ENCODE results near the gene ACAA1. TPM values are rescaled to one million over a fixed set of nuclear protein-coding genes. Genes with fewer than 3 reads are reported as not detected.

ACAA1 gene
- polyA plus RNA-seq (2013, experiment 1 of 2): 16.5 TPM
- 16.7 TPM for polyA plus RNA-seq (2013, experiment 2 of 2)

- Histone ChIP-seq H4K5ac (ENCODE audit: low read length) (no peak within 1 kb of the TSS), H3K4me3 (ENCODE audit: low read length) (peak within 1 kb of the TSS; percentile 90), H2BK15ac (replicated peaks; ENCODE audit: low read depth) (no peak within 1 kb of the TSS), H3K79me1 (ENCODE audit: low read length) (peaks cover 10% of the 10 kb centered on the region), H3K27me3 (ENCODE audit: insufficient read depth, low read length, poor library complexity) (no peaks in the 10 kb centered on the region), H2BK120ac (ENCODE audit: low read depth, low read length) (no peak within 1 kb of the TSS), H3K4me1 (ENCODE audit: control insufficient read depth, low read depth, low read length) (peaks cover 8% of the 10 kb centered on the region), H2BK5ac (ENCODE audit: low read length) (no peak within 1 kb of the TSS), H3K18ac (ENCODE audit: low read length) (peak within 1 kb of the TSS; percentile 70), H3K4me2 (ENCODE audit: low read length) (peak within 1 kb of the TSS; percentile 83), H3K56ac (ENCODE audit: low read length) (peak within 1 kb of the TSS; percentile 97), H3K9ac (ENCODE audit: low read length) (peak within 1 kb of the TSS; percentile 95), H3K36me3 (ENCODE audit: control insufficient read depth, insufficient read depth, low read length) (peaks cover 2% of the 10 kb centered on the region), H2AK5ac (ENCODE audit: low read length) (peak within 1 kb of the TSS; percentile 20), H3K4ac (ENCODE audit: low read depth, low read length) (peak within 1 kb of the TSS; percentile 38), H3K23ac (ENCODE audit: low read length) (peak within 1 kb of the TSS; percentile 36), H3K79me2 (ENCODE audit: control insufficient read depth, insufficient read depth, low read length) (peaks cover 7% of the 10 kb centered on the region), H3K27ac (ENCODE audit: low read depth, low read length) (peak within 1 kb of the TSS; percentile 87), H4K8ac (ENCODE audit: low read depth, low read length) (no peak within 1 kb of the TSS)
- WGBS (ENCODE audit: extremely low coverage, insufficient coverage, low lambda C conversion rate): no CpG with 5 or more reads among the region's 66 CpGs
- peak; percentile 100 for DNase-seq
Measured at GRCh38 chr3:38136777-38137614, at the start of gene ACAA1. TSS of gene ACAA1 (minus strand) at chr3:38137127. CDS start at chr3:38137035, 92 bp downstream.

DNA sequence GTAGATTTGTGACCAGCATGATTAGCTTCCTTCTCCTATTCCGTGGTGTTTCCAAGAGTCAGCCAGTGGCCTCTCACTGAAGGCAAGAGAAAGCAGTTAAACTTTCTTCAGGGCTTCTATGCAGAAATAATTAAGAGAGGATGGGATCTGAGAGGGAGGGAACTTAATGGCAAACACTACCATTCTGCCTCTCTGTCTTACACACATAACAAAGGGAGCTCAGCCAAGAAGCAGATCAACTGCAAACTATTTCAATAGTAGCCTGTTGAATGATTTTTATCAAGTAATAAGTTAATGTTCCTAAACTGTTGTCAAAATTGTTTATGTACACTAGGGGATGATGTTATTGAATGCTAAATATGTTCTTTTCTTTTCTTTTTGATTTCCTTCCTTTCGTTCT, 40.3 kb upstream of the ACAA1 start:
- no peak overlapping the region for H3K18ac ChIP-seq (ENCODE audit: low read length)
- no peaks in the 10 kb centered on the region for H3K27me3 ChIP-seq (ENCODE audit: insufficient read depth, low read length, poor library complexity)
- H3K79me1 ChIP-seq (ENCODE audit: low read length): peaks cover 19% of the 10 kb centered on the region
- H3K79me2 ChIP-seq (ENCODE audit: control insufficient read depth, insufficient read depth, low read length): peaks cover 32% of the 10 kb centered on the region
- no peak overlapping the region for H2BK120ac ChIP-seq (ENCODE audit: low read depth, low read length)
- no peak for DNase-seq
- H3K4me3 ChIP-seq (ENCODE audit: low read length): no peak overlapping the region
- no peak overlapping the region for H3K9ac ChIP-seq (ENCODE audit: low read length)
- H3K23ac ChIP-seq (ENCODE audit: low read length): no peak overlapping the region
- no peak overlapping the region for H3K27ac ChIP-seq (ENCODE audit: low read depth, low read length)
- H3K4me1 ChIP-seq (ENCODE audit: control insufficient read depth, low read depth, low read length): peaks cover 4% of the 10 kb centered on the region
- H2BK5ac ChIP-seq (ENCODE audit: low read length): no peak overlapping the region
- no CpG with 5 or more reads among the region's 2 CpGs for WGBS (ENCODE audit: extremely low coverage, insufficient coverage, low lambda C conversion rate)
- no peak overlapping the region for H3K4me2 ChIP-seq (ENCODE audit: low read length)
- H4K8ac ChIP-seq (ENCODE audit: low read depth, low read length): no peak overlapping the region
- no peak overlapping the region for H3K4ac ChIP-seq (ENCODE audit: low read depth, low read length)
- no peak overlapping the region for H2BK15ac ChIP-seq (replicated peaks; ENCODE audit: low read depth)
- no peak overlapping the region for H3K56ac ChIP-seq (ENCODE audit: low read length)
- no peak overlapping the region for H2AK5ac ChIP-seq (ENCODE audit: low read length)
- no peak overlapping the region for H4K5ac ChIP-seq (ENCODE audit: low read length)
- H3K36me3 ChIP-seq (ENCODE audit: control insufficient read depth, insufficient read depth, low read length): no peaks in the 10 kb centered on the region

DNA sequence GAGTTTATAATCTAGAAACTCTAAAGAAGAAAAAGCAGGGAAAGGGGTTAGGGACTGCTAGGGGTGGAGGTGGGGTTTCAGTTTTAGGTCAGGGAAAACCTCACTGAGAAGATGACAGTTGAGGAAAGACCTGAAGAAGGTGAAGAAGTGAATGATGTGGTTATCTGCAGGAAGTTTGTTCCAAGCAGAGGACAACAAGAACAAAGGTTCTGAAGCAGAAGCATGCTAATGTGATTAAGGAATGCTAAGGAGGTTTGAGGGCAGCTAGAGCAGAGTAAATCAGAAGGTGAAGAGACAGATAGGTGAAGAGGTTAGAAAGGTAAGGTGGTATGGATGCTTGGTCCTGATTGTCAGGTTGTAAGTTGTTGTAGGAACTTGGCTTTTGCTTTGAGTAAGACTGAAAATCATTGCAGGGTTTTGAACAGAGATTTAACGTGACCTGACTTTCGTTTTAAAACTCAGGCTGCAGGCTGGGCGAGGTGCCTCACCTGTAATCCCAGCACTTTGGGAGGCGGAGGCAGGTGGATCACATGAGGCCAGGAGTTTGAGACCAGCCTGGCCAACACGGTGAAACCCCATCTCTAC, 37.0 kb upstream of the ACAA1 start:
- H2BK15ac ChIP-seq (replicated peaks; ENCODE audit: low read depth): no peak overlapping the region

DNA sequence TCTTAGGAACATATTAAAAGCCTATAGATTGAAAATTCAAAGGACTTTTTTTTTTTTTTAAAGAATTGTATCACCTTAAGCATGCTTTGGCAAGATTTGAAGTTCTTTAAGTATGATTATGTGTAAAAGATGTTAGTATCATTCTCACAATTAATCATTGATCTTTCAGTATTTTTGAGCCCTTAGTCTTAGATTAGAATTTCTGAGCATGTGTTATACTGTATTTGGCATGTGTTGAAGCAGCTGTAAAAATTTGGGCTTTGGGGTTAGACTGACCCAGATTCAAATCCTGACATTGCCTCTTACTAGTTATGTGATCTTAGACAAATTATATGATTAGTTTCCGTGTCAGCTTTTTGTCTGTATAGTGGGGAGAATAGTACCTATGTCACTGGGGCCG, 34.7 kb upstream of the ACAA1 start:
- Histone ChIP-seq H3K27ac (ENCODE audit: low read depth, low read length) (no peak overlapping the region), H3K56ac (ENCODE audit: low read length) (no peak overlapping the region), H3K4me3 (ENCODE audit: low read length) (no peak overlapping the region), H3K79me1 (ENCODE audit: low read length) (peaks cover 15% of the 10 kb centered on the region), H3K79me2 (ENCODE audit: control insufficient read depth, insufficient read depth, low read length) (peaks cover 55% of the 10 kb centered on the region), H3K27me3 (ENCODE audit: insufficient read depth, low read length, poor library complexity) (no peaks in the 10 kb centered on the region), H3K4me1 (ENCODE audit: control insufficient read depth, low read depth, low read length) (peaks cover 4% of the 10 kb centered on the region), H4K5ac (ENCODE audit: low read length) (no peak overlapping the region), H3K9ac (ENCODE audit: low read length) (no peak overlapping the region), H4K8ac (ENCODE audit: low read depth, low read length) (no peak overlapping the region), H2AK5ac (ENCODE audit: low read length) (no peak overlapping the region), H2BK120ac (ENCODE audit: low read depth, low read length) (no peak overlapping the region), H3K4ac (ENCODE audit: low read depth, low read length) (no peak overlapping the region), H3K4me2 (ENCODE audit: low read length) (no peak overlapping the region), H3K36me3 (ENCODE audit: control insufficient read depth, insufficient read depth, low read length) (no peaks in the 10 kb centered on the region), H3K23ac (ENCODE audit: low read length) (no peak overlapping the region), H3K18ac (ENCODE audit: low read length) (no peak overlapping the region), H2BK5ac (ENCODE audit: low read length) (no peak overlapping the region), H2BK15ac (replicated peaks; ENCODE audit: low read depth) (no peak overlapping the region)
- no CpG with 5 or more reads among the region's 2 CpGs for WGBS (ENCODE audit: extremely low coverage, insufficient coverage, low lambda C conversion rate)
- no peak for DNase-seq

More for the DNA sequence above, 37.0 kb upstream of the ACAA1 start:
- no peak overlapping the region for H3K18ac ChIP-seq (ENCODE audit: low read length)
- no peak for DNase-seq
- H3K27me3 ChIP-seq (ENCODE audit: insufficient read depth, low read length, poor library complexity): no peaks in the 10 kb centered on the region
- WGBS (ENCODE audit: extremely low coverage, insufficient coverage, low lambda C conversion rate): no CpG with 5 or more reads among the region's 5 CpGs
- H4K5ac ChIP-seq (ENCODE audit: low read length): no peak overlapping the region
- peaks cover 44% of the 10 kb centered on the region for H3K79me2 ChIP-seq (ENCODE audit: control insufficient read depth, insufficient read depth, low read length)
- H2AK5ac ChIP-seq (ENCODE audit: low read length): no peak overlapping the region
- no peak overlapping the region for H3K23ac ChIP-seq (ENCODE audit: low read length)
- H3K27ac ChIP-seq (ENCODE audit: low read depth, low read length): no peak overlapping the region
- H3K4me2 ChIP-seq (ENCODE audit: low read length): no peak overlapping the region
- H3K79me1 ChIP-seq (ENCODE audit: low read length): peaks cover 14% of the 10 kb centered on the region
- peaks cover 4% of the 10 kb centered on the region for H3K4me1 ChIP-seq (ENCODE audit: control insufficient read depth, low read depth, low read length)
- no peak overlapping the region for H3K9ac ChIP-seq (ENCODE audit: low read length)
- no peak overlapping the region for H3K56ac ChIP-seq (ENCODE audit: low read length)
- H4K8ac ChIP-seq (ENCODE audit: low read depth, low read length): no peak overlapping the region
- no peak overlapping the region for H2BK5ac ChIP-seq (ENCODE audit: low read length)
- H3K4ac ChIP-seq (ENCODE audit: low read depth, low read length): no peak overlapping the region
- no peaks in the 10 kb centered on the region for H3K36me3 ChIP-seq (ENCODE audit: control insufficient read depth, insufficient read depth, low read length)
- H3K4me3 ChIP-seq (ENCODE audit: low read length): no peak overlapping the region
- no peak overlapping the region for H2BK120ac ChIP-seq (ENCODE audit: low read depth, low read length)

GRCh38 chr3:38170722-38171121, 33.8 kb upstream of the ACAA1 start:
- no peak overlapping the region for H4K8ac ChIP-seq (ENCODE audit: low read depth, low read length)
- no peak overlapping the region for H3K27ac ChIP-seq (ENCODE audit: low read depth, low read length)
- H3K56ac ChIP-seq (ENCODE audit: low read length): no peak overlapping the region
- H2BK120ac ChIP-seq (ENCODE audit: low read depth, low read length): no peak overlapping the region
- no peak for DNase-seq
- H3K4me3 ChIP-seq (ENCODE audit: low read length): no peak overlapping the region
- no peaks in the 10 kb centered on the region for H3K27me3 ChIP-seq (ENCODE audit: insufficient read depth, low read length, poor library complexity)
- H2BK15ac ChIP-seq (replicated peaks; ENCODE audit: low read depth): no peak overlapping the region
- no CpG with 5 or more reads among the region's 4 CpGs for WGBS (ENCODE audit: extremely low coverage, insufficient coverage, low lambda C conversion rate)
- H3K4me2 ChIP-seq (ENCODE audit: low read length): no peak overlapping the region
- peaks cover 18% of the 10 kb centered on the region for H3K79me1 ChIP-seq (ENCODE audit: low read length)
- no peak overlapping the region for H3K23ac ChIP-seq (ENCODE audit: low read length)
- H3K4ac ChIP-seq (ENCODE audit: low read depth, low read length): no peak overlapping the region
- H3K9ac ChIP-seq (ENCODE audit: low read length): no peak overlapping the region
- no peak overlapping the region for H2BK5ac ChIP-seq (ENCODE audit: low read length)
- no peak overlapping the region for H2AK5ac ChIP-seq (ENCODE audit: low read length)
- H4K5ac ChIP-seq (ENCODE audit: low read length): no peak overlapping the region
- H3K4me1 ChIP-seq (ENCODE audit: control insufficient read depth, low read depth, low read length): peaks cover 4% of the 10 kb centered on the region
- H3K36me3 ChIP-seq (ENCODE audit: control insufficient read depth, insufficient read depth, low read length): no peaks in the 10 kb centered on the region
- H3K79me2 ChIP-seq (ENCODE audit: control insufficient read depth, insufficient read depth, low read length): peaks cover 60% of the 10 kb centered on the region
- H3K18ac ChIP-seq (ENCODE audit: low read length): no peak overlapping the region
